MCF 10A (cell line): ENCODE results near the gene KCNQ5. TPM values are rescaled to one million over a fixed set of nuclear protein-coding genes. Genes with fewer than 3 reads are reported as not detected.
A peak's percentile ranks its signal among the peaks of the same experiment; 100 is the strongest.

ENCODE experiments used
- BruUV-seq: library from RNA; stranded (reverse); fragments of 400-500 nt; replicated peaks from 2 replicates; lab custom pipeline; 2021; lab: Mats Ljungman, UMichigan
- CTCF ChIA-PET: fragments of 300-600 bp; sonication (Branson Sonifier 250); formaldehyde crosslinking; extraction: SDS; loops from one replicate; lab custom pipeline; 2021; ENCODE audit warnings: antibody characterized with exemption, inconsistent platforms; lab: Yijun Ruan, JAX
- POLR2A ChIA-PET: fragments of 300-600, 350-650 bp; sonication (Branson Sonifier 250); formaldehyde crosslinking; extraction: SDS; loops from one replicate; lab custom pipeline; 2020; ENCODE audit warnings: antibody characterized with exemption, inconsistent platforms; lab: Yijun Ruan, JAX
- DNase-seq: peaks from one replicate; pipeline ENCODE4 v3.0.0-alpha.2; 2018; ENCODE audit not compliant: unreplicated experiment
- H3K27ac Mint-ChIP-seq: one replicate; pipeline ENCODE4 v1.8.0; 2022; ENCODE audit warnings: mild to moderate bottlenecking, low read depth, mixed read lengths; ENCODE audit not compliant: unreplicated experiment
- H3K27me3 Mint-ChIP-seq: one replicate; pipeline ENCODE4 v1.8.0; 2022; ENCODE audit warnings: mixed read lengths; ENCODE audit not compliant: insufficient read depth, unreplicated experiment
- H3K36me3 Mint-ChIP-seq: one replicate; pipeline ENCODE4 v1.8.0; 2022; ENCODE audit warnings: mild to moderate bottlenecking, moderate library complexity, mixed read lengths; ENCODE audit not compliant: insufficient read depth, unreplicated experiment
- H3K4me1 Mint-ChIP-seq: one replicate; pipeline ENCODE4 v1.8.0; 2022; ENCODE audit warnings: mixed read lengths; ENCODE audit not compliant: insufficient read depth, unreplicated experiment
- H3K4me3 Mint-ChIP-seq: one replicate; pipeline ENCODE4 v1.8.0; 2022; ENCODE audit warnings: mild to moderate bottlenecking, moderate library complexity, mixed read lengths; ENCODE audit not compliant: unreplicated experiment
- H3K9me3 Mint-ChIP-seq: one replicate; pipeline ENCODE4 v1.8.0; 2022; ENCODE audit warnings: mixed read lengths; ENCODE audit not compliant: unreplicated experiment
- intact Hi-C: fragments of 100-400 bp; cut with micrococcal nuclease; formaldehyde crosslinking; loops from 2 replicates; pipeline ENCODE4 v1.14.1; 2022
- total RNA-seq: library from RNA; stranded (reverse); gene quantifications from 2 replicates; pipeline ENCODE4 v1.2.3, GENCODE V29; 2022
- TF ChIP-seq, protein P1 (sequence below): fragments of 200-600 bp; IDR thresholded peaks from one replicate; pipeline ENCODE4 v1.8.0; 2022; ENCODE audit warnings: antibody characterized with exemption, mild to moderate bottlenecking; ENCODE audit not compliant: unreplicated experiment

Gene KCNQ5
- total RNA-seq, 1 experiment from 2014 or later = 10.3 TPM

DNA sequence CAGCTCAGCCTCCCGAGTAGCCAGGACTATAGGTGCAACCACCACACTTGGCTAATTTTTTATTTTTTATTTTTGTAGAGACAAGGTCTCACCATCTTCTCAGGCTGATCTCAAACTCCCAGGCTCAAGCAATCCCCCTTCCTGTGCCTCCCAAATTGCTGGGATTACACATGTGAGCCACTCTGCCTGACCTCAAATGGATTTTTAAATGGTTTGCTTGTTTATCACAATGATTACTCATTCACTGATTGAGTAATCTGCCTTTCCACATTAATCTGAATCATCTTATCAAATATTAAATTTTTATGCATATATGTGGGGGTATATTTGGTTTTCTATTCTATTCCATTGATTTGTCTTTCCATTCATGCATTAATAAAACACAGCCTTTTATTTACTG is 612.9 kb downstream of the KCNQ5 start:
- peak; percentile 72 for DNase-seq
- peaks cover 11% of the 10 kb centered on the region for H3K4me1 Mint-ChIP-seq
- no TSS peak for BruUV-seq
- no peaks in the 10 kb centered on the region for H3K9me3 Mint-ChIP-seq
- POLR2A ChIA-PET = interaction anchor here (0.6 kb wide), 1 partner anchor 143 kb away, joined by 3 read pairs; no protein-coding TSS in a partner anchor
- no peaks in the 10 kb centered on the region for H3K27me3 Mint-ChIP-seq
- CTCF ChIA-PET = interaction anchor here (0.6 kb wide), 1 partner anchor 229 kb away, joined by 3 read pairs; no protein-coding TSS in a partner anchor
- peak overlapping the region; percentile 29 for H3K27ac Mint-ChIP-seq
- intact Hi-C loops = loop anchor here (5.0 kb wide), 1 partner anchor 447 kb away; no protein-coding TSS in a partner anchor
- no peaks in the 10 kb centered on the region for H3K36me3 Mint-ChIP-seq
- TF ChIP-seq, protein P1, sequence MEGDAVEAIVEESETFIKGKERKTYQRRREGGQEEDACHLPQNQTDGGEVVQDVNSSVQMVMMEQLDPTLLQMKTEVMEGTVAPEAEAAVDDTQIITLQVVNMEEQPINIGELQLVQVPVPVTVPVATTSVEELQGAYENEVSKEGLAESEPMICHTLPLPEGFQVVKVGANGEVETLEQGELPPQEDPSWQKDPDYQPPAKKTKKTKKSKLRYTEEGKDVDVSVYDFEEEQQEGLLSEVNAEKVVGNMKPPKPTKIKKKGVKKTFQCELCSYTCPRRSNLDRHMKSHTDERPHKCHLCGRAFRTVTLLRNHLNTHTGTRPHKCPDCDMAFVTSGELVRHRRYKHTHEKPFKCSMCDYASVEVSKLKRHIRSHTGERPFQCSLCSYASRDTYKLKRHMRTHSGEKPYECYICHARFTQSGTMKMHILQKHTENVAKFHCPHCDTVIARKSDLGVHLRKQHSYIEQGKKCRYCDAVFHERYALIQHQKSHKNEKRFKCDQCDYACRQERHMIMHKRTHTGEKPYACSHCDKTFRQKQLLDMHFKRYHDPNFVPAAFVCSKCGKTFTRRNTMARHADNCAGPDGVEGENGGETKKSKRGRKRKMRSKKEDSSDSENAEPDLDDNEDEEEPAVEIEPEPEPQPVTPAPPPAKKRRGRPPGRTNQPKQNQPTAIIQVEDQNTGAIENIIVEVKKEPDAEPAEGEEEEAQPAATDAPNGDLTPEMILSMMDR = no peak
- H3K4me3 Mint-ChIP-seq = no peak overlapping the region

DNA sequence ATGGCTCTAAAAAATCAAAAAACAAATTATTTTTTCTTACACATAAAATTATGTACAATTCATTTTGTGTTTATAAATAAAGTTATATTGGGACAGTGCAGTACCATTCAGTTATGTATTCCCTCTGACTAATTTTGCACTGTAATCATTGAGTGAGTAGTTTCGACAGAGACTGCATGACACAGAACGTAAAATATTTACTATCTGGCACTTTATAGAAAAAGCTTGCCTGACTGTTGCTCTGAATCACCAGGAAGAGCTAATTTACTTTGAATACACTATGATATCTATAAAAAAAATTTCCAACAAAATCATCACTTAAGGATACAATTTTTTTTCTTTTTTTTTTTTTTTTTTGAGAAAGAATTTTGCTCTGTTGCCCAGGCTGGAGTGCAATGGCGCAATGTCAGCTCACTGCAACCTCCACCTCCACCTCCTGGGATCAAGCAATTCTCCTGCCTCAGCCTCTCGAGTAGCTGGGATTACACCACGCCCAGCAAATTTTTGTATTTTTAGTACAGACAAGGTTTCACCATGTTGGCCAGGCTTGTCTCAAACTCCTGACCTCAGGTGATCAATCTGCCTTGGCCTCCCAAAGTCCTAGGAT is 614.4 kb downstream of the KCNQ5 start:
- intact Hi-C loops = loop anchor here (1.0 to 5.0 kb wide), 2 partner anchors 74 to 449 kb away; no protein-coding TSS in a partner anchor
- Mint-ChIP-seq H3K4me3 (no peak overlapping the region), H3K4me1 (peaks cover 11% of the 10 kb centered on the region), H3K9me3 (no peaks in the 10 kb centered on the region), H3K27me3 (no peaks in the 10 kb centered on the region), H3K27ac (no peak overlapping the region), H3K36me3 (no peaks in the 10 kb centered on the region)
- BruUV-seq = no TSS peak
- CTCF ChIA-PET = interaction anchor here (0.6 to 1.4 kb wide), 6 partner anchors 11 to 73 kb away, joined by 3 to 7 read pairs (median 4); no protein-coding TSS in a partner anchor
- POLR2A ChIA-PET = interaction anchor here (0.6 to 1.6 kb wide), 12 partner anchors 8 to 542 kb away, joined by 3 to 6 read pairs (median 3); partner anchors contain the start of gene KHDC1
- peak; percentile 79 for DNase-seq
- TF ChIP-seq, protein P1 = no peak

DNA sequence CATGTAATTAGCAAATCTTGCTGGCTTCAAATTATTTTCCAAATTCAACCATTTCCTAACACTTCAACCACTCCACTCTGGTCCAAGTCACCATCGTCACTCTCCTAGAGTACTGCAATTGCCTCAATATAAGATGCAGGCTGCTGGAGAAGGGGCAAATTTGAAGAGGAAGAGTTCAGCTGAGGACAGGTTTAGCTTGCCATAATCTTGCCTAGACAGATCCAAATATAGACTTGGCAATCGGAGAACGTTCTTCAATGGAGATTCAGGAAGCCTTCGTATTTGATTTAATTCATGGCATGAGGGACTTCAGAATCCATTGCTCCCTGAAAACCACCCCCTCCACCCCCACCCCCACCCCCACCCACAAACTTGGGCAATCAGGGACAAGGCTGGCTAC is 618.9 kb downstream of the KCNQ5 start:
- Mint-ChIP-seq H3K27me3 (no peaks in the 10 kb centered on the region), H3K36me3 (no peaks in the 10 kb centered on the region), H3K4me3 (no peak overlapping the region), H3K4me1 (no peaks in the 10 kb centered on the region), H3K9me3 (no peaks in the 10 kb centered on the region), H3K27ac (no peak overlapping the region)
- no peak for DNase-seq
- BruUV-seq = no TSS peak
- ChIA-PET POLR2A (interaction anchor here (0.6 kb wide), 1 partner anchor 290 kb away, joined by 3 read pairs; no protein-coding TSS in a partner anchor), CTCF (interaction anchor here (1.0 kb wide), 1 partner anchor 45 kb away, joined by 3 read pairs; no protein-coding TSS in a partner anchor)
- TF ChIP-seq, protein P1 = no peak
- intact Hi-C loops = no loop called here

DNA sequence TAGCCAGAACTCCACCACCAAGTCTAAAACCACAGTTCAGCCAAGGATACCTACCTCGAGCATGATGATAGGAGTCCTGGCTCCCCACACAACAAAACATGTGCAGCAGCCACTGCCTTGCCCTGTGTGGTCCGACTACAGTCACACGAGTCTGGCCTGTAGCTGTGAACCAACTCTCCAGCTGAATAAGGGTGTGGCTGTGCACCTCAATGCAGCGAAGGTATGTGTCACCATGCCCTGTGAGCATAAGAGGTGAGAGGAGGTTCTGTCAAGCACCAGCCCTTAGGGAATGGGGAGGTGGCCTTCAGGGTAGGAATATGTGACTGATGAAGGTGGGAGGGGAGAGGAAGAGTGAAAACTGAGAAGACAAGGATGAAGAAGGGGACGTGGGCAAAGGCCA is 620.1 kb downstream of the KCNQ5 start:
- no TSS peak for BruUV-seq
- CTCF ChIA-PET = interaction anchor here (0.5 to 0.6 kb wide), 2 partner anchors 13 to 90 kb away, joined by 3 read pairs; no protein-coding TSS in a partner anchor
- H3K27ac Mint-ChIP-seq = no peak overlapping the region
- no peaks in the 10 kb centered on the region for H3K9me3 Mint-ChIP-seq
- no peaks in the 10 kb centered on the region for H3K27me3 Mint-ChIP-seq
- DNase-seq = no peak
- H3K4me1 Mint-ChIP-seq = no peaks in the 10 kb centered on the region
- intact Hi-C loops = no loop called here
- TF ChIP-seq, protein P1 = no peak
- POLR2A ChIA-PET = no interaction called here
- no peaks in the 10 kb centered on the region for H3K36me3 Mint-ChIP-seq
- no peak overlapping the region for H3K4me3 Mint-ChIP-seq
